Tibial nerve (tissue), 4 donors: Measurements from ENCODE around the gene P2RY8.

Source experiments
- EP300 ChIP-seq, 2 donors: sonication (generic); formaldehyde crosslinking; IDR thresholded peaks; one replicate each; pipeline ENCODE4 v1.6.1; 2017; ENCODE audit warnings: antibody characterized with exemption in 2 of 2, mild to moderate bottlenecking in 1 of 2
- TF ChIP-seq, protein P1 (sequence below), 5 experiments: fragments of 200-600 bp in 3 of 5; fragments of 450-650 bp in 2 of 5; sonication (generic) in 3 of 5; IDR thresholded peaks; one replicate each; pipeline ENCODE4 v1.5.1; 2016 to 2019; ENCODE audit warnings: antibody characterized with exemption in 5 of 5, mild to moderate bottlenecking in 3 of 5, moderate library complexity in 2 of 5

DNA sequence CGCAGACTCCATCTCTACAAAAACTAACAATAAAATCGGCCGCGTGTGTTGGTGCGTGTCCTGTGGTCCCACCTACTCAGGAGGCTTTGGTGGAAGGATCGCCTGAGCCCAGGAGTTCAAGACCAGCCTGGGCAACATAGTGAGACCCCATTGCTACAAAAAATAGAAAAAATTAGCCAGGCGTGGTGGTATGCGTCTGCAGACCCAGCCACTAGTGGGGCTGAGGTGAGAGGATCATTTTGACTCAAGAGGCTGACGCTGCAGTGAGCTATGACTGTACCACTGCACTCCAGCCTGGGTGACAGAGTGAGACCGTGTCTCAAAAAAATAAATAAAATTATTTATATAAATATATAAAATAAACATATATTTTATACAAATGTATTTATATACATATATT is 106.5 kb downstream of the P2RY8 start:
- TF ChIP-seq EP300 (IDR thresholded peaks at IDR 0.05) = no peak
- TF ChIP-seq, protein P1, sequence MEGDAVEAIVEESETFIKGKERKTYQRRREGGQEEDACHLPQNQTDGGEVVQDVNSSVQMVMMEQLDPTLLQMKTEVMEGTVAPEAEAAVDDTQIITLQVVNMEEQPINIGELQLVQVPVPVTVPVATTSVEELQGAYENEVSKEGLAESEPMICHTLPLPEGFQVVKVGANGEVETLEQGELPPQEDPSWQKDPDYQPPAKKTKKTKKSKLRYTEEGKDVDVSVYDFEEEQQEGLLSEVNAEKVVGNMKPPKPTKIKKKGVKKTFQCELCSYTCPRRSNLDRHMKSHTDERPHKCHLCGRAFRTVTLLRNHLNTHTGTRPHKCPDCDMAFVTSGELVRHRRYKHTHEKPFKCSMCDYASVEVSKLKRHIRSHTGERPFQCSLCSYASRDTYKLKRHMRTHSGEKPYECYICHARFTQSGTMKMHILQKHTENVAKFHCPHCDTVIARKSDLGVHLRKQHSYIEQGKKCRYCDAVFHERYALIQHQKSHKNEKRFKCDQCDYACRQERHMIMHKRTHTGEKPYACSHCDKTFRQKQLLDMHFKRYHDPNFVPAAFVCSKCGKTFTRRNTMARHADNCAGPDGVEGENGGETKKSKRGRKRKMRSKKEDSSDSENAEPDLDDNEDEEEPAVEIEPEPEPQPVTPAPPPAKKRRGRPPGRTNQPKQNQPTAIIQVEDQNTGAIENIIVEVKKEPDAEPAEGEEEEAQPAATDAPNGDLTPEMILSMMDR (IDR thresholded peaks at IDR 0.05) = no peak
